ENCODE data around the gene CCDC122.

GRCh38 chr13:43802511-43802910 is 77.0 kb downstream of the CCDC122 start:
- TF ChIP-seq POLR2A (IDR thresholded peaks at IDR 0.05) (no peak), CTCF (IDR thresholded peaks at IDR 0.05) (no peak)
